H9 (cell line): Measurements from ENCODE around the gene ADA. TPM values are rescaled to one million over a fixed set of nuclear protein-coding genes. Genes with fewer than 3 reads are reported as not detected.
A peak's percentile ranks its signal among the peaks of the same experiment; 100 is the strongest.

Source experiments
- DNase-seq: peaks from one replicate; pipeline ENCODE4 v3.0.0-alpha.2; 2017
- H2AFZ ChIP-seq: one replicate; pipeline ENCODE4 v1.6.1; 2013; ENCODE audit warnings: mild to moderate bottlenecking, low read length, control low read depth, moderate library complexity
- H2AK5ac ChIP-seq: 2 replicates; pipeline ENCODE4 v1.6.1; 2013; ENCODE audit warnings: low read length, control low read depth, mixed read lengths; ENCODE audit not compliant: insufficient read length
- H2BK120ac ChIP-seq: one replicate; pipeline ENCODE4 v1.6.1; 2013; ENCODE audit warnings: low read depth, mild to moderate bottlenecking, low read length, control low read depth, inconsistent platforms; ENCODE audit not compliant: poor library complexity, severe bottlenecking
- H2BK12ac ChIP-seq: 2 replicates; pipeline ENCODE4 v1.6.1; 2013; ENCODE audit warnings: low read length, control low read depth, mixed read lengths, low read depth; ENCODE audit not compliant: insufficient read length
- H2BK15ac ChIP-seq: 2 replicates; pipeline ENCODE4 v1.6.1; 2013; ENCODE audit warnings: low read depth, low read length, control low read depth
- H2BK20ac ChIP-seq: one replicate; pipeline ENCODE4 v1.6.1; 2013; ENCODE audit warnings: low read depth, mild to moderate bottlenecking, low read length, control low read depth, inconsistent platforms; ENCODE audit not compliant: poor library complexity, severe bottlenecking
- H2BK5ac ChIP-seq: 2 replicates; pipeline ENCODE4 v1.6.1; 2013; ENCODE audit warnings: low read length, control low read depth, mixed read lengths; ENCODE audit not compliant: insufficient read length
- H3K14ac ChIP-seq: 2 replicates; pipeline ENCODE4 v1.6.1; 2013; ENCODE audit warnings: low read length, control low read depth; ENCODE audit not compliant: insufficient read depth
- H3K18ac ChIP-seq: 2 replicates; pipeline ENCODE4 v1.6.1; 2013; ENCODE audit warnings: low read depth, mild to moderate bottlenecking, mixed read lengths, low read length, control low read depth; ENCODE audit not compliant: insufficient read length
- H3K23ac ChIP-seq: 2 replicates; pipeline ENCODE4 v1.6.1; 2013; ENCODE audit warnings: low read length, control low read depth, mixed read lengths, low read depth; ENCODE audit not compliant: insufficient read length
- H3K23me2 ChIP-seq: 2 replicates; pipeline ENCODE4 v1.6.1; 2013; ENCODE audit warnings: low read depth, mild to moderate bottlenecking, mixed read lengths, low read length, control low read depth; ENCODE audit not compliant: insufficient read length, poor library complexity, severe bottlenecking
- H3K27ac ChIP-seq: 2 replicates; pipeline ENCODE4 v1.5.1; 2013; ENCODE audit warnings: low read length, control low read depth, mixed read lengths, low read depth; ENCODE audit not compliant: insufficient read length
- H3K27me3 ChIP-seq: 2 replicates; pipeline ENCODE4 v1.6.1; 2013; ENCODE audit warnings: low read length, control low read depth, inconsistent platforms; ENCODE audit not compliant: insufficient read depth
- H3K4ac ChIP-seq: 2 replicates; pipeline ENCODE4 v1.6.1; 2013; ENCODE audit warnings: low read depth, mild to moderate bottlenecking, control low read depth, inconsistent platforms, low read length, moderate library complexity
- H3K4me1 ChIP-seq: 2 replicates; pipeline ENCODE4 v1.6.1; 2013; ENCODE audit warnings: low read length, control low read depth, inconsistent platforms; ENCODE audit not compliant: insufficient read depth
- H3K4me2 ChIP-seq: 2 replicates; pipeline ENCODE4 v1.6.1; 2013; ENCODE audit warnings: low read length, control low read depth, mixed read lengths; ENCODE audit not compliant: insufficient read length, insufficient read depth
- H3K56ac ChIP-seq: 2 replicates; pipeline ENCODE4 v1.6.1; 2013; ENCODE audit warnings: low read depth, mild to moderate bottlenecking, mixed read lengths, low read length, control low read depth; ENCODE audit not compliant: insufficient read length
- H3K79me1 ChIP-seq: 2 replicates; pipeline ENCODE4 v1.6.1; 2013; ENCODE audit warnings: low read depth, mild to moderate bottlenecking, moderate library complexity, low read length, control low read depth, inconsistent platforms; ENCODE audit not compliant: insufficient read depth, poor library complexity, severe bottlenecking
- H3K79me2 ChIP-seq: 2 replicates; pipeline ENCODE4 v1.6.1; 2013; ENCODE audit warnings: low read length, control low read depth, inconsistent platforms; ENCODE audit not compliant: insufficient read depth
- H3K9ac ChIP-seq: 2 replicates; pipeline ENCODE4 v1.6.1; 2013; ENCODE audit warnings: low read length, control low read depth, mixed read lengths; ENCODE audit not compliant: insufficient read length; ENCODE audit errors: extremely low read depth
- H3K9me3 ChIP-seq: one replicate; pipeline ENCODE4 v1.6.1; 2013; ENCODE audit warnings: low read depth, low read length, inconsistent platforms; ENCODE audit not compliant: control insufficient read depth
- H3T11ph ChIP-seq: one replicate; pipeline ENCODE4 v1.6.1; 2013; ENCODE audit warnings: mild to moderate bottlenecking, low read length, control low read depth, inconsistent platforms
- H4K20me1 ChIP-seq: one replicate; pipeline ENCODE4 v1.6.1; 2013; ENCODE audit not compliant: control insufficient read depth, insufficient read length, insufficient read depth
- H4K5ac ChIP-seq: 2 replicates; pipeline ENCODE4 v1.6.1; 2013; ENCODE audit warnings: low read depth, mild to moderate bottlenecking, mixed read lengths, low read length, control low read depth; ENCODE audit not compliant: insufficient read length
- H4K8ac ChIP-seq: replicated peaks from 2 replicates; pipeline ENCODE4 v1.6.1; 2013; ENCODE audit warnings: low read length, control low read depth, mixed read lengths, low read depth; ENCODE audit not compliant: insufficient read length
- H4K91ac ChIP-seq: 2 replicates; pipeline ENCODE4 v1.6.1; 2013; ENCODE audit warnings: low read depth, mild to moderate bottlenecking, moderate library complexity, mixed read lengths, low read length, control low read depth; ENCODE audit not compliant: insufficient read length
- H3K27ac Mint-ChIP-seq, 3 experiments: 2 replicates in 2 of 3; 3 replicates in 1 of 3; pipeline ENCODE4 v1.8.0; 2020 to 2021; ENCODE audit warnings: mixed read lengths in 3 of 3, mild to moderate bottlenecking in 1 of 3, moderate library complexity in 1 of 3
- H3K27me3 Mint-ChIP-seq: 2 replicates; pipeline ENCODE4 v1.8.0; 2021; ENCODE audit warnings: low read depth, mild to moderate bottlenecking, moderate library complexity, mixed read lengths
- H3K36me3 Mint-ChIP-seq, 3 experiments: 2 replicates in 2 of 3; 3 replicates in 1 of 3; pipeline ENCODE4 v1.8.0; 2020 to 2021; ENCODE audit warnings: low read depth in 3 of 3, mixed read lengths in 3 of 3; ENCODE audit not compliant: insufficient read depth in 1 of 3
- H3K4me1 Mint-ChIP-seq, 2 experiments: 2 replicates each; pipeline ENCODE4 v1.8.0; 2020; ENCODE audit warnings: mixed read lengths in 2 of 2
- H3K4me3 Mint-ChIP-seq, 2 experiments: 2 replicates in 1 of 2; 3 replicates in 1 of 2; pipeline ENCODE4 v1.8.0; 2020 to 2021; ENCODE audit warnings: mild to moderate bottlenecking in 2 of 2, mixed read lengths in 2 of 2, moderate library complexity in 1 of 2
- H3K9me3 Mint-ChIP-seq, 2 experiments: 2 replicates in 1 of 2; 3 replicates in 1 of 2; pipeline ENCODE4 v1.8.0; 2020; ENCODE audit warnings: mild to moderate bottlenecking in 2 of 2, mixed read lengths in 2 of 2, moderate library complexity in 1 of 2
- CTCF ChIP-seq: fragments of 200-600 bp; sonication (generic); conservative IDR thresholded peaks from 3 replicates; pipeline ENCODE4 v1.8.0; 2021; ENCODE audit warnings: antibody characterized with exemption, mild to moderate bottlenecking
- whole genome bisulfite sequencing: extraction: QIAGEN DNeasy Blood & Tissue Kit; methylation state at CpG from one replicate; pipeline ENCODE4 v1.1.7; 2013; ENCODE audit warnings: missing lambda C conversion rate, low lambda C conversion rate, mixed read lengths; ENCODE audit not compliant: insufficient read length; ENCODE audit errors: extremely low coverage; 5-methylcytosine and 5-hydroxymethylcytosine counted together
- total RNA-seq: library from RNA; stranded (reverse); gene quantifications from 2 replicates; pipeline ENCODE4 v1.2.1, GENCODE V29; 2021

Gene ADA
- total RNA-seq, 1 experiment from 2014 or later = 22.0 TPM

GRCh38 chr20:44643154-44643519, 8.4 kb downstream of the ADA start:
- no peak overlapping the region for H3K14ac ChIP-seq
- peak overlapping the region in 1 of 2 experiments; percentile 45; a peak in 1 of 5 replicates for H3K4me3 Mint-ChIP-seq
- no peak overlapping the region for H4K91ac ChIP-seq
- H3K79me1 ChIP-seq = no peaks in the 10 kb centered on the region
- H2BK15ac ChIP-seq = no peak overlapping the region
- peaks cover 13% of the 10 kb centered on the region; the same call in 1 of the 2 replicates for H3K4me1 ChIP-seq
- H2AFZ ChIP-seq = no peak overlapping the region
- H4K20me1 ChIP-seq = no peaks in the 10 kb centered on the region
- peak overlapping the region; percentile 15 for H3K4me2 ChIP-seq
- H3K9me3 ChIP-seq = no peaks in the 10 kb centered on the region
- H3K9me3 Mint-ChIP-seq = peaks cover 0 to 4% of the 10 kb centered on the region in 2 experiments; a peak in 1 of 5 replicates
- no peaks in the 10 kb centered on the region for H3K27me3 Mint-ChIP-seq
- TF ChIP-seq CTCF = no peak
- H3K56ac ChIP-seq = no peak overlapping the region
- no peak overlapping the region for H2BK5ac ChIP-seq
- no peaks in the 10 kb centered on the region for H3K23me2 ChIP-seq
- no peak overlapping the region for H3K18ac ChIP-seq
- no peak overlapping the region for H2BK12ac ChIP-seq
- H2BK120ac ChIP-seq = no peak overlapping the region
- WGBS = no CpG with 5 or more reads among the region's 1 CpG
- no peak overlapping the region for H3K4ac ChIP-seq
- H3K27ac Mint-ChIP-seq = peak overlapping the region in 2 of 3 experiments; percentile 91 to 96; a peak in 4 of 7 replicates
- H2BK20ac ChIP-seq = no peak overlapping the region
- no peak overlapping the region for H4K5ac ChIP-seq
- H3T11ph ChIP-seq = no peak overlapping the region
- DNase-seq = no peak
- no peak overlapping the region for H3K27ac ChIP-seq
- H3K36me3 Mint-ChIP-seq = peaks cover 0 to 12% (median 9%) of the 10 kb centered on the region in 3 experiments; a peak in 5 of 7 replicates
- H3K23ac ChIP-seq = no peak overlapping the region
- no peak overlapping the region for H3K9ac ChIP-seq
- H3K27me3 ChIP-seq = no peaks in the 10 kb centered on the region
- H2AK5ac ChIP-seq = no peak overlapping the region
- peaks cover 48 to 58% of the 10 kb centered on the region in 2 experiments for H3K4me1 Mint-ChIP-seq
- H4K8ac ChIP-seq = no peak overlapping the region
- H3K79me2 ChIP-seq = no peaks in the 10 kb centered on the region
